H9 (cell line): ENCODE data around the gene SLC51A. TPM values are rescaled to one million over a fixed set of nuclear protein-coding genes. Genes with fewer than 3 reads are reported as not detected.

Experiments used
- DNase-seq: peaks from one replicate; pipeline ENCODE4 v3.0.0-alpha.2; 2017
- H2AFZ ChIP-seq: one replicate; pipeline ENCODE4 v1.6.1; 2013; ENCODE audit warnings: mild to moderate bottlenecking, low read length, control low read depth, moderate library complexity
- H2AK5ac ChIP-seq: 2 replicates; pipeline ENCODE4 v1.6.1; 2013; ENCODE audit warnings: low read length, control low read depth, mixed read lengths; ENCODE audit not compliant: insufficient read length
- H2BK120ac ChIP-seq: one replicate; pipeline ENCODE4 v1.6.1; 2013; ENCODE audit warnings: low read depth, mild to moderate bottlenecking, low read length, control low read depth, inconsistent platforms; ENCODE audit not compliant: poor library complexity, severe bottlenecking
- H2BK12ac ChIP-seq: 2 replicates; pipeline ENCODE4 v1.6.1; 2013; ENCODE audit warnings: low read length, control low read depth, mixed read lengths, low read depth; ENCODE audit not compliant: insufficient read length
- H2BK15ac ChIP-seq: 2 replicates; pipeline ENCODE4 v1.6.1; 2013; ENCODE audit warnings: low read depth, low read length, control low read depth
- H2BK20ac ChIP-seq: one replicate; pipeline ENCODE4 v1.6.1; 2013; ENCODE audit warnings: low read depth, mild to moderate bottlenecking, low read length, control low read depth, inconsistent platforms; ENCODE audit not compliant: poor library complexity, severe bottlenecking
- H2BK5ac ChIP-seq: 2 replicates; pipeline ENCODE4 v1.6.1; 2013; ENCODE audit warnings: low read length, control low read depth, mixed read lengths; ENCODE audit not compliant: insufficient read length
- H3K14ac ChIP-seq: 2 replicates; pipeline ENCODE4 v1.6.1; 2013; ENCODE audit warnings: low read length, control low read depth; ENCODE audit not compliant: insufficient read depth
- H3K18ac ChIP-seq: 2 replicates; pipeline ENCODE4 v1.6.1; 2013; ENCODE audit warnings: low read depth, mild to moderate bottlenecking, mixed read lengths, low read length, control low read depth; ENCODE audit not compliant: insufficient read length
- H3K23ac ChIP-seq: 2 replicates; pipeline ENCODE4 v1.6.1; 2013; ENCODE audit warnings: low read length, control low read depth, mixed read lengths, low read depth; ENCODE audit not compliant: insufficient read length
- H3K23me2 ChIP-seq: 2 replicates; pipeline ENCODE4 v1.6.1; 2013; ENCODE audit warnings: low read depth, mild to moderate bottlenecking, mixed read lengths, low read length, control low read depth; ENCODE audit not compliant: insufficient read length, poor library complexity, severe bottlenecking
- H3K27ac ChIP-seq: 2 replicates; pipeline ENCODE4 v1.5.1; 2013; ENCODE audit warnings: low read length, control low read depth, mixed read lengths, low read depth; ENCODE audit not compliant: insufficient read length
- H3K27me3 ChIP-seq: 2 replicates; pipeline ENCODE4 v1.6.1; 2013; ENCODE audit warnings: low read length, control low read depth, inconsistent platforms; ENCODE audit not compliant: insufficient read depth
- H3K4ac ChIP-seq: 2 replicates; pipeline ENCODE4 v1.6.1; 2013; ENCODE audit warnings: low read depth, mild to moderate bottlenecking, control low read depth, inconsistent platforms, low read length, moderate library complexity
- H3K4me1 ChIP-seq: 2 replicates; pipeline ENCODE4 v1.6.1; 2013; ENCODE audit warnings: low read length, control low read depth, inconsistent platforms; ENCODE audit not compliant: insufficient read depth
- H3K4me2 ChIP-seq: 2 replicates; pipeline ENCODE4 v1.6.1; 2013; ENCODE audit warnings: low read length, control low read depth, mixed read lengths; ENCODE audit not compliant: insufficient read length, insufficient read depth
- H3K56ac ChIP-seq: 2 replicates; pipeline ENCODE4 v1.6.1; 2013; ENCODE audit warnings: low read depth, mild to moderate bottlenecking, mixed read lengths, low read length, control low read depth; ENCODE audit not compliant: insufficient read length
- H3K79me1 ChIP-seq: 2 replicates; pipeline ENCODE4 v1.6.1; 2013; ENCODE audit warnings: low read depth, mild to moderate bottlenecking, moderate library complexity, low read length, control low read depth, inconsistent platforms; ENCODE audit not compliant: insufficient read depth, poor library complexity, severe bottlenecking
- H3K79me2 ChIP-seq: 2 replicates; pipeline ENCODE4 v1.6.1; 2013; ENCODE audit warnings: low read length, control low read depth, inconsistent platforms; ENCODE audit not compliant: insufficient read depth
- H3K9ac ChIP-seq: 2 replicates; pipeline ENCODE4 v1.6.1; 2013; ENCODE audit warnings: low read length, control low read depth, mixed read lengths; ENCODE audit not compliant: insufficient read length; ENCODE audit errors: extremely low read depth
- H3K9me3 ChIP-seq: one replicate; pipeline ENCODE4 v1.6.1; 2013; ENCODE audit warnings: low read depth, low read length, inconsistent platforms; ENCODE audit not compliant: control insufficient read depth
- H3T11ph ChIP-seq: one replicate; pipeline ENCODE4 v1.6.1; 2013; ENCODE audit warnings: mild to moderate bottlenecking, low read length, control low read depth, inconsistent platforms
- H4K20me1 ChIP-seq: one replicate; pipeline ENCODE4 v1.6.1; 2013; ENCODE audit not compliant: control insufficient read depth, insufficient read length, insufficient read depth
- H4K5ac ChIP-seq: 2 replicates; pipeline ENCODE4 v1.6.1; 2013; ENCODE audit warnings: low read depth, mild to moderate bottlenecking, mixed read lengths, low read length, control low read depth; ENCODE audit not compliant: insufficient read length
- H4K8ac ChIP-seq: replicated peaks from 2 replicates; pipeline ENCODE4 v1.6.1; 2013; ENCODE audit warnings: low read length, control low read depth, mixed read lengths, low read depth; ENCODE audit not compliant: insufficient read length
- H4K91ac ChIP-seq: 2 replicates; pipeline ENCODE4 v1.6.1; 2013; ENCODE audit warnings: low read depth, mild to moderate bottlenecking, moderate library complexity, mixed read lengths, low read length, control low read depth; ENCODE audit not compliant: insufficient read length
- H3K27ac Mint-ChIP-seq, 3 experiments: 2 replicates in 2 of 3; 3 replicates in 1 of 3; pipeline ENCODE4 v1.8.0; 2020 to 2021; ENCODE audit warnings: mixed read lengths in 3 of 3, mild to moderate bottlenecking in 1 of 3, moderate library complexity in 1 of 3
- H3K27me3 Mint-ChIP-seq: 2 replicates; pipeline ENCODE4 v1.8.0; 2021; ENCODE audit warnings: low read depth, mild to moderate bottlenecking, moderate library complexity, mixed read lengths
- H3K36me3 Mint-ChIP-seq, 3 experiments: 2 replicates in 2 of 3; 3 replicates in 1 of 3; pipeline ENCODE4 v1.8.0; 2020 to 2021; ENCODE audit warnings: low read depth in 3 of 3, mixed read lengths in 3 of 3; ENCODE audit not compliant: insufficient read depth in 1 of 3
- H3K4me1 Mint-ChIP-seq, 2 experiments: 2 replicates each; pipeline ENCODE4 v1.8.0; 2020; ENCODE audit warnings: mixed read lengths in 2 of 2
- H3K4me3 Mint-ChIP-seq, 2 experiments: 2 replicates in 1 of 2; 3 replicates in 1 of 2; pipeline ENCODE4 v1.8.0; 2020 to 2021; ENCODE audit warnings: mild to moderate bottlenecking in 2 of 2, mixed read lengths in 2 of 2, moderate library complexity in 1 of 2
- H3K9me3 Mint-ChIP-seq, 2 experiments: 2 replicates in 1 of 2; 3 replicates in 1 of 2; pipeline ENCODE4 v1.8.0; 2020; ENCODE audit warnings: mild to moderate bottlenecking in 2 of 2, mixed read lengths in 2 of 2, moderate library complexity in 1 of 2
- CTCF ChIP-seq: fragments of 200-600 bp; sonication (generic); conservative IDR thresholded peaks from 3 replicates; pipeline ENCODE4 v1.8.0; 2021; ENCODE audit warnings: antibody characterized with exemption, mild to moderate bottlenecking
- WGBS: extraction: QIAGEN DNeasy Blood & Tissue Kit; methylation state at CpG from one replicate; pipeline ENCODE4 v1.1.7; 2013; ENCODE audit warnings: missing lambda C conversion rate, low lambda C conversion rate, mixed read lengths; ENCODE audit not compliant: insufficient read length; ENCODE audit errors: extremely low coverage; 5-methylcytosine and 5-hydroxymethylcytosine counted together
- total RNA-seq: library from RNA; stranded (reverse); gene quantifications from 2 replicates; pipeline ENCODE4 v1.2.1, GENCODE V29; 2021

Gene SLC51A
- total RNA-seq, 1 experiment from 2014 or later: 5.6 TPM

DNA sequence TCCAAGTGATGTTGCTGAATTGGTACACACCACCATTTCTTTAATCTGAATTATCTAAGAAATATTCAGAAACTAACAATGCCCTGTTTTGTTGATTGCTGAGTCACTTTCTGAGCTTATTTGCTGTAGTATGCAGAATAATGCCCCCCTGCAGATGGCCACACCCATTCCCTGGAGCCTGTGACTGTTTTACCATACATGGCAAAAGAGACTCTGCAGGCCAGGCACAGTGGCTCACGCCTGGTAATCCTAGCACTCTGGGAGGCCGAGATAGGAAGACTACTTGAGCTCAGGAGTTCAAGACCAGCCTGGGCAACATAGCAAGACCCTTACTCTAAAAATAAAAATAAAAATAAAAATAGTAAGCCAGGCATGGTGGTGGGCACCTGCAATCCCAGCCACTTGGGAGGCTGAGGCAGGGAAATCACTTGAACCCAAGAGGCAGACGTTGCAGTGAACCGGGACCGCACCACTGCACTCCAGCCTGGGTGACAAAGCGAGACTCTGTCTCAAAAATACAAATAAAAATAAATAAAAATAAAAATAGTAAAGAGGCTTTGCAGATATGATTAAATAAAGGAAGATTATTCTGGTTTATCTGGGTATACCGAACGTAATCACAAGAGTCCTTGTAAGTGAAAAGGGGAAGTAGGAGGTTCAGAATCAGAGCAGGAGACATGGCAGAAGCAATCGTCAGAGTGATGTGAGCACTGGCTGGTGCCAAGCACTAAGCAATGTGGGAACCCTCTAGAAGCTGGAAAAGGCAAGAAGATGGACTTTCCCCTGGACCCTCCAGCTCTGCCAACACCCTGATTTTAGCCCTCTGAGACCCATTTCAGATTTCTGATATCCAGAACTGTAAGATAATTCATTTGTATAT is 52.2 kb downstream of the SLC51A start:
- Histone ChIP-seq H4K91ac (no peak overlapping the region), H3K4me1 (no peaks in the 10 kb centered on the region), H4K8ac (no peak overlapping the region), H3K14ac (no peak overlapping the region), H2BK12ac (no peak overlapping the region), H3K4ac (no peak overlapping the region), H3K4me2 (no peak overlapping the region), H2AFZ (no peak overlapping the region), H3K27ac (peak overlapping the region; percentile 57), H2BK20ac (no peak overlapping the region), H2BK120ac (no peak overlapping the region), H3K23me2 (no peaks in the 10 kb centered on the region), H3T11ph (no peak overlapping the region), H4K5ac (no peak overlapping the region), H2AK5ac (no peak overlapping the region), H3K18ac (no peak overlapping the region), H3K9ac (no peak overlapping the region), H2BK15ac (no peak overlapping the region), H3K27me3 (no peaks in the 10 kb centered on the region), H2BK5ac (no peak overlapping the region), H3K79me2 (no peaks in the 10 kb centered on the region; the same call in 1 of the 2 replicates), H4K20me1 (no peaks in the 10 kb centered on the region), H3K79me1 (no peaks in the 10 kb centered on the region), H3K23ac (no peak overlapping the region), H3K9me3 (peaks cover 4% of the 10 kb centered on the region), H3K56ac (no peak overlapping the region)
- peak; percentile 73 for DNase-seq
- H3K9me3 Mint-ChIP-seq: peaks cover 4 to 5% of the 10 kb centered on the region in 2 experiments; a peak in 3 of 5 replicates
- H3K4me1 Mint-ChIP-seq: peaks cover 10 to 11% of the 10 kb centered on the region in 2 experiments
- WGBS: no CpG with 5 or more reads among the region's 9 CpGs
- peaks cover 18 to 53% (median 35%) of the 10 kb centered on the region in 3 experiments; a peak in 6 of 7 replicates for H3K36me3 Mint-ChIP-seq
- H3K27me3 Mint-ChIP-seq: no peaks in the 10 kb centered on the region
- peak overlapping the region in 2 of 3 experiments; percentile 89 to 91; a peak in 3 of 7 replicates for H3K27ac Mint-ChIP-seq
- TF ChIP-seq CTCF: no peak
- H3K4me3 Mint-ChIP-seq: no peak overlapping the region
